ENCODE measurements around the gene DNAH10. TPM values are rescaled to one million over a fixed set of nuclear protein-coding genes. Genes with fewer than 3 reads are reported as not detected.

DNAH10 gene
- total and polyA plus RNA-seq, 8 donors: 0.02 to 0.59 (median 0.09) TPM; not detected in 1

DNA sequence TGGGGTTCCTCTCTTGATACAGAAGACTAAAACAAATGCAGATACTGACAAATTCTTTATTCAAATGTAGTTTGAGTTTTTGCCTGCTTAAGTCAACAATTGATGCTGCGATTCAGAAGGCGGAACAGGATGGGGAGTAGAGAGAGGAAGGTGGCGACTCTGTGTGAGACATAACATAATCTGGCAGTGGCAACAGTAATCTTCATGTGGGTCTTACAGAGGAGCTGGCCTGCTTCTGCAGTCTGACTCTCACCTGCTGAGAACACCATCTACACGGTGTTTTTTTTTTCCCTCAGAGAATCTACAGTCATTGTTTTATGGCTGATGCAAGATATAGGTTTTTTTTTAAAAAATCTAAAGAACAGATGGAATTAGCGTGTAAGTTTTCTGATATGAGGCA, 200.4 kb downstream of the DNAH10 start:
- H3K36me3 ChIP-seq: no peaks in the 10 kb centered on the region
- no peak overlapping the region for H3K4me3 ChIP-seq
- no peak overlapping the region for H3K27ac ChIP-seq
- no peaks in the 10 kb centered on the region for H3K27me3 ChIP-seq
- no peak for FAIRE-seq
- TF ChIP-seq, protein P1, sequence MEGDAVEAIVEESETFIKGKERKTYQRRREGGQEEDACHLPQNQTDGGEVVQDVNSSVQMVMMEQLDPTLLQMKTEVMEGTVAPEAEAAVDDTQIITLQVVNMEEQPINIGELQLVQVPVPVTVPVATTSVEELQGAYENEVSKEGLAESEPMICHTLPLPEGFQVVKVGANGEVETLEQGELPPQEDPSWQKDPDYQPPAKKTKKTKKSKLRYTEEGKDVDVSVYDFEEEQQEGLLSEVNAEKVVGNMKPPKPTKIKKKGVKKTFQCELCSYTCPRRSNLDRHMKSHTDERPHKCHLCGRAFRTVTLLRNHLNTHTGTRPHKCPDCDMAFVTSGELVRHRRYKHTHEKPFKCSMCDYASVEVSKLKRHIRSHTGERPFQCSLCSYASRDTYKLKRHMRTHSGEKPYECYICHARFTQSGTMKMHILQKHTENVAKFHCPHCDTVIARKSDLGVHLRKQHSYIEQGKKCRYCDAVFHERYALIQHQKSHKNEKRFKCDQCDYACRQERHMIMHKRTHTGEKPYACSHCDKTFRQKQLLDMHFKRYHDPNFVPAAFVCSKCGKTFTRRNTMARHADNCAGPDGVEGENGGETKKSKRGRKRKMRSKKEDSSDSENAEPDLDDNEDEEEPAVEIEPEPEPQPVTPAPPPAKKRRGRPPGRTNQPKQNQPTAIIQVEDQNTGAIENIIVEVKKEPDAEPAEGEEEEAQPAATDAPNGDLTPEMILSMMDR (IDR thresholded peaks at IDR 0.05): no peak
- no peaks in the 10 kb centered on the region for H3K4me1 ChIP-seq
- intact Hi-C loops (cut with DNase I): no loop called here
- 82% methylated on average over 5 of the region's 5 CpGs for WGBS, 2 donors
- no peaks in the 10 kb centered on the region for H3K9me3 ChIP-seq
- ATAC-seq: no peak
- DNase-seq: no peak

DNA sequence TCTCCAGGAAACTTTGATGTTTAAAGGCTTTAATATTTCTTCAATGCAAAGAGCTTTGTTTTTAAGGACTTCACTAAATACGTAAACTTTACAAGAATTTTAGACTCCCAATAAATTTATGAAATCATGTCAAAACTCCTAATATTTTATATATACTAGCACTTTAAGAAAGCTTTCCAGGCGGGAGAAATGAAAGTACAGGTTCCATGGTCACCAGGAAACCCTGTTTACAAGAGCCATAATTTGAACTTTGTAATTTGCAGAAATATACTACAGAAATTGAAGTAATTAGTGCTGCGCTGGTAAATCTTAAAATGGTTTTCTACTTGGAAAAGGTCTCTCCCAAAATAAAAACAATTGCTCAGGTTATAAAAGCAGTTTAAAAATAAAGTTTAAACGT, 201.7 kb downstream of the DNAH10 start:
- FAIRE-seq: no peak
- Histone ChIP-seq H3K4me1 (no peaks in the 10 kb centered on the region), H3K27me3 (no peaks in the 10 kb centered on the region), H3K27ac (no peak overlapping the region), H3K36me3 (no peaks in the 10 kb centered on the region), H3K4me3 (no peak overlapping the region), H3K9me3 (no peaks in the 10 kb centered on the region)
- TF ChIP-seq, protein P1 (IDR thresholded peaks at IDR 0.05): no peak
- intact Hi-C loops (cut with DNase I): no loop called here
- 86 to 89% methylated on average over 4 of the region's 4 CpGs for WGBS, 2 donors
- no peak for ATAC-seq
- no peak for DNase-seq

DNA sequence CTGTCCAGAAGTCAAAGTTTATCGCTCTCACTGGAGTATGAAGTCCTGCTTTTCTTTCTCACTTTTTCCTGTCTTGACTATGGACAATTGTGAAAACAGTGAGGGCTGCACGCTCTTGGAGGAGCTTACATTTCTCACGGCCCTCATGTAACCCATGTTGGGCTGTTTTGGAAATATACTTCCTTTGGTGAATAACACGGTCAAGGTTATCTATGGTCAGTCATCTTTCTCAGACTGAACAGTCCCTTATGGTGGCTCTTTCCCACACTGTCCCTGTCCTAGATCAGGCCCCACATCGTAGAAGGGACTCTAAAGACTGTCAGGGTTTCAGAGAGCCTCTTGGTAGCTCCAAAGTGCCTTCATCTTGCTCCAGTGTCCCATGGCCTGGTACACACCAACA, 203.3 kb downstream of the DNAH10 start:
- Histone ChIP-seq H3K27me3 (no peaks in the 10 kb centered on the region), H3K4me3 (no peak overlapping the region), H3K27ac (no peak overlapping the region), H3K4me1 (peaks cover 0 to under 1% (median 0%) of the 10 kb centered on the region in 3 donors), H3K9me3 (no peaks in the 10 kb centered on the region), H3K36me3 (no peaks in the 10 kb centered on the region)
- TF ChIP-seq, protein P1 (IDR thresholded peaks at IDR 0.05): no peak
- DNase-seq (no peak), FAIRE-seq (no peak), ATAC-seq (no peak)
- 64 to 76% methylated on average over 5 of the region's 5 CpGs for WGBS, 2 donors
- intact Hi-C loops (cut with DNase I): no loop called here

DNA sequence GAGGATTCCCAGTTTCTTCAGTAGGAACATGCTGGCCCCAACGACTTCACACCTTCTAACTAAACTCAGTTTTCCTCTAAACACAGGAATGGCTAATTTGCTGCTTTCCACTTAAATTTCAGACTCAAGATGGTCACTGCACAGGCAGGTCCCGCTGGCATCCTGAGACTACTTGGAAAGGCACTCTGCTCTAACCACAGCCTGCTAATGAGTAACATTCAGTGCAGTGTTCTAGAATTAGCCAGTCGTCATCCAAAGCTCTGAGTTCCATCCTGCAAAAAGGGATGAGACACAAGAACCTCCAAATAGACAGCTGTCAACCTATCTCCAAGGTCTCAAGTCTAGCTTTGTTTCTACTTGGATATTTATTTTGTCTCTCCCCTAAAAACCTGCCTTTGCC, 204.5 kb downstream of the DNAH10 start:
- Histone ChIP-seq H3K4me3 (no peak overlapping the region), H3K27ac (no peak overlapping the region), H3K27me3 (no peaks in the 10 kb centered on the region), H3K9me3 (no peaks in the 10 kb centered on the region), H3K4me1 (peaks cover 0 to 10% (median 0%) of the 10 kb centered on the region in 3 donors), H3K36me3 (no peaks in the 10 kb centered on the region)
- TF ChIP-seq, protein P1 (IDR thresholded peaks at IDR 0.05): no peak
- FAIRE-seq (no peak), ATAC-seq (no peak), DNase-seq (no peak)
- intact Hi-C loops (cut with DNase I): no loop called here
- 70 to 86% methylated on average over 3 of the region's 3 CpGs for WGBS, 2 donors

DNA sequence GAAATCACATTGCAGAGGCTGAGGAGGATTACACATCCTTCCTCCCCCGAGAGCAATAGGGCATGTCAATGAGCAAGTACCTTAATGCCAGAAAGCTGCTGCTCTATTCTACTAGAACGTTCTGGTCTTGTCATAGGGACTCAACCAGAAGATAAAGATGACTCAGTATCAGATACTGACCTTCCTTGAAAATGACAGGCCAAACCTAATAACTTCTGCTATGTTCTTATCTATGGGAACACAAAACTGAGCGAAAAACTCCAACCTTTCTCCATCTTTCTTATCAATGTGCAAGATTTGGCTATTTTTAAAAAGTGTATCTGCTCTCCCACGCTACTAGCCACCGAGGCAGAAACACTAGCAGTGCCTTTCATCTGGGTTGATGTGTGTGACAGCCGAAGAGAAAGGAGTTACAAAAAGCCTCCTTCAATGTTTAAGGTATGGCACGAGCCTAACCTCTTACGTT, 205.1 kb downstream of the DNAH10 start:
- no peak overlapping the region for H3K4me3 ChIP-seq
- DNase-seq: no peak
- H3K27me3 ChIP-seq: no peaks in the 10 kb centered on the region
- WGBS, 2 donors: 84 to 85% methylated on average over 8 of the region's 8 CpGs
- peaks cover 0 to 10% (median 0%) of the 10 kb centered on the region in 3 donors for H3K4me1 ChIP-seq
- no peaks in the 10 kb centered on the region for H3K9me3 ChIP-seq
- TF ChIP-seq, protein P1 (IDR thresholded peaks at IDR 0.05): no peak
- H3K36me3 ChIP-seq: no peaks in the 10 kb centered on the region
- no peak for ATAC-seq
- FAIRE-seq: no peak
- intact Hi-C loops (cut with DNase I): no loop called here
- H3K27ac ChIP-seq: no peak overlapping the region
